CD4-positive, alpha-beta T cell treated with Interleukin-4 for 4 hours (primary cell): ENCODE data around the gene STIM2.
"Not testable (repeated sequence)": the region's sequence is repeated elsewhere in the genome, so short reads cannot be mapped to it uniquely, and the experiment has no call there.

Experiments
- DNase-seq: peaks from one replicate; pipeline ENCODE4 v3.0.0-alpha.2; 2020

STIM2 gene

GRCh38 chr4:26958925-26959653 lies 98.4 kb downstream of the STIM2 start:
- DNase-seq: no peak

- DNase-seq: no peak
Observed at GRCh38 chr4:26959654-26960047, 99.0 kb downstream of the STIM2 start.

GRCh38 chr4:26962720-26963119 lies 102.1 kb downstream of the STIM2 start:
- no peak for DNase-seq

- DNase-seq: no peak
Observed at GRCh38 chr4:26964512-26964911, 103.9 kb downstream of the STIM2 start.

- no peak for DNase-seq
Observed at GRCh38 chr4:26964994-26965393, 104.4 kb downstream of the STIM2 start.

GRCh38 chr4:26975464-26976181 lies 115.0 kb downstream of the STIM2 start:
- DNase-seq: not testable (repeated sequence)

- no peak for DNase-seq
Observed at GRCh38 chr4:26978387-26979053, 117.9 kb downstream of the STIM2 start.

GRCh38 chr4:26984896-26985295 lies 124.3 kb downstream of the STIM2 start:
- DNase-seq: no peak

- DNase-seq: peak; percentile 65
Observed at GRCh38 chr4:26985873-26986272, 125.2 kb downstream of the STIM2 start.

GRCh38 chr4:26987191-26987590 lies 126.5 kb downstream of the STIM2 start:
- no peak for DNase-seq

- no peak for DNase-seq
Observed at GRCh38 chr4:26991057-26991456, 130.4 kb downstream of the STIM2 start.

GRCh38 chr4:26992657-26993361 lies 132.2 kb downstream of the STIM2 start:
- peak; percentile 19 for DNase-seq

GRCh38 chr4:26993539-26993938 lies 132.9 kb downstream of the STIM2 start:
- DNase-seq: no peak

GRCh38 chr4:26993967-26994366 lies 133.3 kb downstream of the STIM2 start:
- DNase-seq: no peak

- no peak for DNase-seq
Observed at GRCh38 chr4:26995316-26995715, 134.7 kb downstream of the STIM2 start.

- no peak for DNase-seq
Observed at GRCh38 chr4:26996745-26997144, 136.1 kb downstream of the STIM2 start.

- DNase-seq: no peak
Observed at GRCh38 chr4:26999689-27000088, 139.0 kb downstream of the STIM2 start.

GRCh38 chr4:27000122-27000521 lies 139.5 kb downstream of the STIM2 start:
- DNase-seq: no peak

GRCh38 chr4:27000820-27001219 lies 140.2 kb downstream of the STIM2 start:
- DNase-seq: peak; percentile 46

- no peak for DNase-seq
Observed at GRCh38 chr4:27001398-27002164, 140.9 kb downstream of the STIM2 start.

GRCh38 chr4:27003642-27004113 lies 143.0 kb downstream of the STIM2 start:
- no peak for DNase-seq

GRCh38 chr4:27005501-27005900 lies 144.9 kb downstream of the STIM2 start:
- no peak for DNase-seq
